Transverse colon (tissue), 4 donors: ENCODE measurements around the gene CRYBG2. TPM values are rescaled to one million over a fixed set of nuclear protein-coding genes. Genes with fewer than 3 reads are reported as not detected.

Experiments used
- DNase-seq: peaks from one replicate; pipeline ENCODE4 v3.0.0-alpha.2; 2019
- H3K27ac ChIP-seq, 4 donors: fragments of 200-600 bp; sonication (generic); 2 replicates each; pipeline ENCODE4 v1.5.1; 2016 to 2018; ENCODE audit warnings: inconsistent platforms in 4 of 4
- H3K27me3 ChIP-seq: fragments of 200-600 bp; sonication (generic); 2 replicates; pipeline ENCODE4 v1.5.1; 2017; ENCODE audit warnings: inconsistent platforms
- H3K36me3 ChIP-seq, 4 donors: fragments of 200-600 bp; sonication (generic); 2 replicates each; pipeline ENCODE4 v1.5.1; 2017 to 2019; ENCODE audit warnings: inconsistent platforms in 4 of 4
- H3K4me1 ChIP-seq, 4 donors: fragments of 200-600 bp; sonication (generic); 2 replicates each; pipeline ENCODE4 v1.5.1; 2017 to 2020; ENCODE audit warnings: inconsistent platforms in 4 of 4
- H3K4me3 ChIP-seq, 4 donors: fragments of 200-600 bp; sonication (generic); 1 replicate in 1 of 4; 2 replicates in 3 of 4; pipeline versions ENCODE4 v1.5.1 to v1.6.1; 2017 to 2019; ENCODE audit warnings: inconsistent platforms in 4 of 4
- H3K9me3 ChIP-seq, 2 donors: fragments of 200-600 bp; sonication (generic); 2 replicates each; pipeline ENCODE4 v1.5.1; 2017 to 2019; ENCODE audit warnings: inconsistent platforms in 2 of 2
- EP300 ChIP-seq: sonication (generic); formaldehyde crosslinking; IDR thresholded peaks from one replicate; pipeline ENCODE4 v1.6.1; 2017; ENCODE audit warnings: antibody characterized with exemption, low read depth
- POLR2A ChIP-seq: fragments of 450-650 bp; IDR thresholded peaks from one replicate; pipeline ENCODE4 v1.6.1; 2016; ENCODE audit warnings: antibody characterized with exemption, mild to moderate bottlenecking, moderate library complexity
- POLR2AphosphoS5 ChIP-seq, 3 donors: sonication (generic); formaldehyde crosslinking; IDR thresholded peaks; one replicate each; pipeline ENCODE4 v1.6.1; 2016; ENCODE audit warnings: antibody characterized with exemption in 3 of 3
- WGBS, 2 donors: methylation state at CpG; one replicate each; pipeline ENCODE4 v1.1.5; 2018; ENCODE audit warnings: low coverage in 1 of 2; 5-methylcytosine and 5-hydroxymethylcytosine counted together
- in situ Hi-C, 4 donors: fragments of 200-750 bp; cut with MboI; loops; one replicate each; pipeline versions ENCODE4 v1.15.0 to v1.15.1; 2017; ENCODE audit warnings: low sequenced_read_pairs in 3 of 4, low pct_ligation_motif_present in 1 of 4, low pct_unique_long_range_greater_than_20kb in 1 of 4
- intact Hi-C: fragments of 100-400 bp; cut with DNase I; formaldehyde crosslinking; loops from one replicate; pipeline ENCODE4 v1.15.1; 2023; ENCODE audit warnings: low total_unique reads
- total RNA-seq, 4 donors: library from RNA; depleted of rRNA; stranded (reverse); fragments of >200 nt; gene quantifications; one replicate each; pipeline ENCODE4 v1.1.0, GENCODE V29; 2016
- TF ChIP-seq, protein P1 (sequence below), 5 experiments: fragments of 200-600 bp in 3 of 5; fragments of 450-650 bp in 2 of 5; sonication (generic) in 3 of 5; IDR thresholded peaks; 1 replicate in 2 of 5; 2 replicates in 3 of 5; pipeline ENCODE4 v1.5.1; 2016 to 2017; ENCODE audit warnings: antibody characterized with exemption in 5 of 5, inconsistent platforms in 3 of 5, mild to moderate bottlenecking in 2 of 5, moderate library complexity in 1 of 5

CRYBG2 gene
- total RNA-seq, 4 donors from 2014 or later, result 2.8 to 41.9 (median 22.3) TPM

DNA sequence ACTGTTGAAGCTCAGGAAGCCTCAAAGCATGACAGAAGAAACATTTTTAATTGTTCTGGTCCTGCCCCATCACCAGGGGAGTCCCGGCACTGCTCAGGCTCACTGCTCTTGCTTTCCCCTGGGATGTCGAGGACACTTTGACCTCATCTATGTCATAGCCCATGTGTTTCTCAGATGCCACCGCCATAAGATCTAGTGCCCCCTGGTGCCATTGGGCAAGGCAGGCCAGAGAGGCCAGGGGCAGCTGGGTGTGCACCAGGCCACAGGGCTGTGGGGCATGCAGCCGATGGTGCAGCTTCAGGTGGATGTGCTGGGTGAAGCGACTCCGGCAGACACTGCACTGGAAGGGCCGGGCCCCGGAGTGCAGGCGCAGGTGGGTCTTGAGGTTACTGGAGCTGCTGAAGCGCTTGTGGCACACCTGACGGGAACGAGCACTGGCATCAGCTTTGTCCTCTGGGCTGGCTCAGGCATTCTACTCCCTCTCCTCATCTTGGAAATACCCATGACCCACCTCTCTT lies 7.7 kb upstream of the CRYBG2 start:
- no peak overlapping the region for H3K27ac ChIP-seq
- peaks cover 48% of the 10 kb centered on the region for H3K27me3 ChIP-seq
- no peak overlapping the region for H3K4me3 ChIP-seq
- in situ Hi-C loops (no loop called here), intact Hi-C loops (no loop called here)
- H3K9me3 ChIP-seq, result no peaks in the 10 kb centered on the region
- H3K4me1 ChIP-seq, result peaks cover 11 to 38% (median 26%) of the 10 kb centered on the region in 4 donors
- no peaks in the 10 kb centered on the region for H3K36me3 ChIP-seq
- no peak for DNase-seq
- 92% methylated on average over 12 of the region's 12 CpGs; no CpG with 5 or more reads in 1 of the 2 donors for WGBS, 2 donors
- TF ChIP-seq POLR2AphosphoS5 (IDR thresholded peaks at IDR 0.05), result no peak
- TF ChIP-seq EP300, result no peak
- no peak for TF ChIP-seq POLR2A
- TF ChIP-seq, protein P1, sequence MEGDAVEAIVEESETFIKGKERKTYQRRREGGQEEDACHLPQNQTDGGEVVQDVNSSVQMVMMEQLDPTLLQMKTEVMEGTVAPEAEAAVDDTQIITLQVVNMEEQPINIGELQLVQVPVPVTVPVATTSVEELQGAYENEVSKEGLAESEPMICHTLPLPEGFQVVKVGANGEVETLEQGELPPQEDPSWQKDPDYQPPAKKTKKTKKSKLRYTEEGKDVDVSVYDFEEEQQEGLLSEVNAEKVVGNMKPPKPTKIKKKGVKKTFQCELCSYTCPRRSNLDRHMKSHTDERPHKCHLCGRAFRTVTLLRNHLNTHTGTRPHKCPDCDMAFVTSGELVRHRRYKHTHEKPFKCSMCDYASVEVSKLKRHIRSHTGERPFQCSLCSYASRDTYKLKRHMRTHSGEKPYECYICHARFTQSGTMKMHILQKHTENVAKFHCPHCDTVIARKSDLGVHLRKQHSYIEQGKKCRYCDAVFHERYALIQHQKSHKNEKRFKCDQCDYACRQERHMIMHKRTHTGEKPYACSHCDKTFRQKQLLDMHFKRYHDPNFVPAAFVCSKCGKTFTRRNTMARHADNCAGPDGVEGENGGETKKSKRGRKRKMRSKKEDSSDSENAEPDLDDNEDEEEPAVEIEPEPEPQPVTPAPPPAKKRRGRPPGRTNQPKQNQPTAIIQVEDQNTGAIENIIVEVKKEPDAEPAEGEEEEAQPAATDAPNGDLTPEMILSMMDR (IDR thresholded peaks at IDR 0.05), result no peak

DNA sequence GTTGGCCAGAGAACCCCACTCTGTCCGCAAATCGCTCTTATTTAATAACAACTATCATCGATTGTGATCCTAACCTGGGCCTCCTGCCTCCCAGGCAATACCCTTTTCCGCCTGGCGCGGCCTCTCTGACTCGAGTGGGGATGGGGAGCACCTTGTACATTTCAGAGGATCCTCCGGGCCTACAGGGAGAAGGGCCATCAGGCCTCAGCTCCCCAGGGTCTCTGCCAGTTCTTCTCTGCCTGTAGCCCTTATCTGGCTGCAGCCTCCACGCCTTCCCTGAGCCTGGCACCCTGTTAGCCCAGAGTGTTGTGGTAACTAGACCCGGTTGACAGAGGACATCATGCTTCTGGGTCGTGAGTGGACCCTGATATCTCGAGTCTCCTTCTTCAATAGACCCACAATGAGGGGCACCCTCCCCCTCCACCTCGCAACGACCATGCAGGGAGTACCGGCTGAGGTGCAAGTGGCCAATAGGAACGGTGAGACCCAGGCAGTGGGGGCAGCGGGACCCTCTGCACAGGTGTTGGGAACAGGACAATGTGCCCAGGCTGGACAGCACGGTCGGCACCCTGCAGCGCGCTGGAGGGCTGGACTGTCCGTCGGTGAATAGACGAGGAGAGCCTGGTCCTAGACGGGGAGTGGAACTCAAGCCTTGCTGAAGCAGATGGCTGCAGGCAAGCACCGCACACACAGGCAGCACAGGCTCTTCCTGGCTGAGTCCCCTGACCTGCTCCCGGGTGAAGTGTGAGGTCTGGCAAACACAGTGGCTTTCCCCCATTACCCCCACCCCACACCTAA lies 7.1 kb upstream of the CRYBG2 start:
- in situ Hi-C loops, result no loop called here
- 62% methylated on average over 27 of the region's 27 CpGs; no CpG with 5 or more reads in 1 of the 2 donors for WGBS, 2 donors
- TF ChIP-seq, protein P1 (IDR thresholded peaks at IDR 0.05), result no peak
- TF ChIP-seq EP300, result no peak
- TF ChIP-seq POLR2AphosphoS5 (IDR thresholded peaks at IDR 0.05), result no peak
- no peak for TF ChIP-seq POLR2A
- peaks cover 11 to 41% (median 28%) of the 10 kb centered on the region in 4 donors for H3K4me1 ChIP-seq
- no peaks in the 10 kb centered on the region for H3K9me3 ChIP-seq
- intact Hi-C loops, result no loop called here
- no peaks in the 10 kb centered on the region for H3K36me3 ChIP-seq
- H3K27me3 ChIP-seq, result peaks cover 48% of the 10 kb centered on the region
- peak overlapping the region in 2 of 4 donors; percentile 10 to 37 for H3K4me3 ChIP-seq
- no peak for DNase-seq
- H3K27ac ChIP-seq, result no peak overlapping the region

DNA sequence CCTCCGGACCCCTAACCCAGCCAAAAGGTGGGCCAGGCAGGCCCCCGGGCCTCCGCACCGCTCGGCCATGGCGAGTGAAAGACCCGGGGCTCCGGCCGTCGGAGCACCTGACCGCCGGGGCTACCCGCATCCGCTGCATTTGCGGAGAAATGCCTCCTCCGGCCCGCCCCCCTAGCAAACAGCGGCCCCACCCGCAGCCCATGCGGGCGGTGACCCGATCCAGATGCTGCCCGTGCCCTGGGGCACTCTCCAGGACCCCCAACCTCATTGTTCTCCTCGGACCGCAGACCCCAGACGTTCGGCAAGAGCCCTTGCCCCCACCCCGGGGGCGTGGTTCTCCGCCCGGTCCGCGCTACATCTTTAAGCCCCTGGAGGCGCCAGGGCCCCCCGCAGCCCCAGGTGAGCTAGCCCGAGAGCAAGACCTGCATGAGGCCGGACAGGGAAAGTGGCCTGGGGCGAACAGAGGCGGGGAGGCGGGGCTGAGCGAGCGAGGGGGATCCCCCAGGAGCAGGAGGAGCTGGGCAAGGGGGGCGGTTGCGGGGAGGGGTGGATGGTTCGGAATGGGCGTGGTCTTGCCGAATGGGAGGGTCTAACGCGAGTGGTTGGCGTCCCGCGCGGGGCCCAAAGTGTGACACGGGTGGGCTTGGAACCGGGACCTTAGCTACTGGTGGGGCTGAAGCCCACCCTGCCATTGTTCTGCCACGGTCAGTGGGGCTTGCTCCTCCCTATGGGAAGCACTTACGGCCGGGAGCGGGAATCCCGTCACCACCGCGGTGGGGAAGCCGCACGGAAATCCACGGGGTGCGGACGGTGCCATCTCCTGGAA lies 6.3 kb upstream of the CRYBG2 start:
- intact Hi-C loops (loop anchor here (5.0 kb wide), 1 partner anchor 608 kb away; no protein-coding TSS in a partner anchor), in situ Hi-C loops (no loop called here)
- H3K27me3 ChIP-seq, result peaks cover 47% of the 10 kb centered on the region
- no peaks in the 10 kb centered on the region for H3K36me3 ChIP-seq
- peaks cover 11 to 41% (median 29%) of the 10 kb centered on the region in 4 donors for H3K4me1 ChIP-seq
- 7% methylated on average over 48 of the region's 67 CpGs; no CpG with 5 or more reads in 1 of the 2 donors for WGBS, 2 donors
- H3K4me3 ChIP-seq, result peak overlapping the region in 3 of 4 donors; percentile 0 to 37 (median 10)
- TF ChIP-seq POLR2AphosphoS5 (IDR thresholded peaks at IDR 0.05), result no peak
- TF ChIP-seq, protein P1 (IDR thresholded peaks at IDR 0.05), result no peak
- TF ChIP-seq EP300, result no peak
- TF ChIP-seq POLR2A, result no peak
- no peaks in the 10 kb centered on the region for H3K9me3 ChIP-seq
- H3K27ac ChIP-seq, result peak overlapping the region in 3 of 4 donors; percentile 60 to 76 (median 70)
- DNase-seq, result peak; percentile 53
